IMR-90 (cell line): ENCODE data around the gene TMEM8B. TPM values are rescaled to one million over a fixed set of nuclear protein-coding genes. Genes with fewer than 3 reads are reported as not detected.

Experiments used
- ATAC-seq: fragments of 200-7000 bp; cut with Tn5 transposase; 2 replicates; pipeline ENCODE4 v1.9.1; 2020; ENCODE audit warnings: low read depth, mild to moderate bottlenecking, moderate library complexity
- BruUV-seq: library from RNA; stranded (reverse); fragments of 400-500 nt; replicated peaks from 2 replicates; lab custom pipeline; 2021; lab: Mats Ljungman, UMichigan
- CTCF ChIA-PET: fragments of 300-600 bp; formaldehyde crosslinking; extraction: SDS; loops from one replicate; lab custom pipeline; 2021; ENCODE audit warnings: antibody characterized with exemption; lab: Yijun Ruan, JAX
- POLR2A ChIA-PET: fragments of 300-600 bp; sonication (Branson Sonifier 250); formaldehyde crosslinking; loops from one replicate; lab custom pipeline; 2022; ENCODE audit warnings: antibody characterized with exemption; ENCODE audit not compliant: unreplicated experiment; lab: Charles Lee
- DNase-seq: peaks from one replicate; pipeline ENCODE4 v3.0.0; 2013
- H2AFZ ChIP-seq: replicated peaks from 2 replicates; pipeline ENCODE3; 2013; ENCODE audit warnings: low read length, mild to moderate bottlenecking; ENCODE audit not compliant: poor library complexity
- H2AK5ac ChIP-seq: 2 replicates; pipeline ENCODE4 v1.6.1; 2013; ENCODE audit warnings: low read depth, low read length, inconsistent platforms
- H2AK9ac ChIP-seq: replicated peaks from 2 replicates; pipeline ENCODE3; 2013; ENCODE audit warnings: mild to moderate bottlenecking, low read depth, low read length, moderate library complexity; ENCODE audit not compliant: poor library complexity
- H2BK120ac ChIP-seq: 2 replicates; pipeline ENCODE4 v1.6.1; 2013; ENCODE audit warnings: low read depth, low read length, inconsistent platforms
- H2BK15ac ChIP-seq: 3 replicates; pipeline ENCODE4 v1.6.1; 2013; ENCODE audit warnings: low read depth, low read length, inconsistent platforms
- H2BK20ac ChIP-seq: 2 replicates; pipeline ENCODE4 v1.6.1; 2013; ENCODE audit warnings: low read depth, mild to moderate bottlenecking, inconsistent platforms, low read length, moderate library complexity
- H2BK5ac ChIP-seq: 2 replicates; pipeline ENCODE4 v1.6.1; 2013; ENCODE audit warnings: mild to moderate bottlenecking, low read depth, low read length, inconsistent platforms; ENCODE audit not compliant: poor library complexity, severe bottlenecking
- H3K14ac ChIP-seq: replicated peaks from 2 replicates; pipeline ENCODE4 v1.6.1; 2013; ENCODE audit warnings: low read depth, low read length, inconsistent platforms
- H3K18ac ChIP-seq: 2 replicates; pipeline ENCODE4 v1.6.1; 2013; ENCODE audit warnings: low read depth, low read length, control low read depth
- H3K23ac ChIP-seq: 2 replicates; pipeline ENCODE4 v1.6.1; 2013; ENCODE audit warnings: low read depth, low read length, inconsistent platforms
- H3K27ac ChIP-seq: 2 replicates; pipeline ENCODE4 v1.5.1; 2013; ENCODE audit warnings: mild to moderate bottlenecking, control low read depth, low read length; ENCODE audit not compliant: insufficient read depth
- H3K27me3 ChIP-seq: 2 replicates; pipeline ENCODE4 v1.6.1; 2013; ENCODE audit warnings: low read length; ENCODE audit not compliant: control insufficient read depth, insufficient read depth
- H3K36me3 ChIP-seq: 2 replicates; pipeline ENCODE4 v1.6.1; 2013; ENCODE audit warnings: low read length, mixed read lengths; ENCODE audit not compliant: control insufficient read depth, insufficient read depth
- H3K4ac ChIP-seq: 2 replicates; pipeline ENCODE4 v1.6.1; 2013; ENCODE audit warnings: low read depth, low read length, inconsistent platforms
- H3K4me1 ChIP-seq: 2 replicates; pipeline ENCODE4 v1.6.1; 2013; ENCODE audit warnings: low read length, mixed read lengths; ENCODE audit not compliant: control insufficient read depth, insufficient read depth
- H3K4me2 ChIP-seq: 2 replicates; pipeline ENCODE4 v1.6.1; 2013; ENCODE audit warnings: low read depth, mild to moderate bottlenecking, control low read depth, low read length, moderate library complexity
- H3K4me3 ChIP-seq: 2 replicates; pipeline ENCODE4 v1.5.1; 2013; ENCODE audit warnings: low read depth, mild to moderate bottlenecking, control low read depth, low read length, moderate library complexity; ENCODE audit not compliant: insufficient read depth
- H3K56ac ChIP-seq: 2 replicates; pipeline ENCODE4 v1.6.1; 2013; ENCODE audit warnings: low read length, inconsistent platforms; ENCODE audit not compliant: insufficient read depth; ENCODE audit errors: extremely low read depth
- H3K79me1 ChIP-seq, 2 experiments: 2 replicates each; pipeline ENCODE4 v1.6.1; 2013; ENCODE audit warnings: low read length in 2 of 2, inconsistent platforms in 1 of 2, low read depth in 1 of 2
- H3K9ac ChIP-seq: 2 replicates; pipeline ENCODE4 v1.6.1; 2013; ENCODE audit warnings: low read depth, low read length, control low read depth
- H3K9me1 ChIP-seq: 2 replicates; pipeline ENCODE4 v1.6.1; 2013; ENCODE audit warnings: low read length, inconsistent platforms; ENCODE audit not compliant: insufficient read depth
- H3K9me3 ChIP-seq: 2 replicates; pipeline ENCODE4 v1.6.1; 2013; ENCODE audit warnings: low read length; ENCODE audit not compliant: control insufficient read depth, insufficient read depth
- H4K20me1 ChIP-seq: 2 replicates; pipeline ENCODE4 v1.6.1; 2013; ENCODE audit warnings: low read length, inconsistent platforms; ENCODE audit not compliant: insufficient read depth
- H4K5ac ChIP-seq: 2 replicates; pipeline ENCODE4 v1.6.1; 2013; ENCODE audit warnings: mild to moderate bottlenecking, low read depth, low read length, control low read depth
- H4K8ac ChIP-seq, 2 experiments: 2 replicates each; pipeline ENCODE4 v1.6.1; 2013; ENCODE audit warnings: low read depth in 2 of 2, low read length in 2 of 2, control low read depth in 1 of 2, inconsistent platforms in 1 of 2
- H4K91ac ChIP-seq: 2 replicates; pipeline ENCODE4 v1.6.1; 2013; ENCODE audit warnings: low read depth, low read length, inconsistent platforms; ENCODE audit not compliant: insufficient read depth
- BHLHE40 ChIP-seq: fragments of 150-350 bp; IDR thresholded peaks from 2 replicates; pipeline ENCODE4 v1.6.1; 2016; ENCODE audit warnings: mild to moderate bottlenecking, low read depth, low read length
- CEBPB ChIP-seq: IDR thresholded peaks from 2 replicates; pipeline ENCODE4 v1.6.1; 2012; ENCODE audit warnings: low read depth, low read length, improper control_type of control experiment
- CHD1 ChIP-seq: IDR thresholded peaks from 2 replicates; pipeline ENCODE4 v1.6.1; 2012; ENCODE audit warnings: low read depth, low read length, improper control_type of control experiment
- CTCF ChIP-seq: conservative IDR thresholded peaks from 2 replicates; pipeline ENCODE4 v1.5.1; 2012; ENCODE audit warnings: mild to moderate bottlenecking, low read depth, low read length, improper control_type of control experiment
- NFE2L2 ChIP-seq: fragments of 150-350 bp; IDR thresholded peaks from 2 replicates; pipeline ENCODE4 v1.6.1; 2016; ENCODE audit warnings: low read depth, mild to moderate bottlenecking, low read length
- POLR2A ChIP-seq: IDR thresholded peaks from 2 replicates; pipeline ENCODE4 v1.6.1; 2012; ENCODE audit warnings: mild to moderate bottlenecking, low read depth, low read length
- SMC3 ChIP-seq: fragments of 150-350 bp; IDR thresholded peaks from 2 replicates; pipeline ENCODE4 v1.6.1; 2016; ENCODE audit warnings: low read depth, mild to moderate bottlenecking, antibody characterized with exemption, low read length, moderate library complexity
- WGBS, 2 experiments: methylation state at CpG; one replicate each; pipeline versions ENCODE4 v1.1.5 to v1.1.7; 2013; ENCODE audit warnings: missing lambda C conversion rate in 2 of 2; ENCODE audit not compliant: insufficient read length in 1 of 2; ENCODE audit errors: extremely low coverage in 2 of 2; 5-methylcytosine and 5-hydroxymethylcytosine counted together
- dilution Hi-C: fragments of 300-500 bp; cut with HindIII; formaldehyde crosslinking; loops from one replicate; pipeline ENCODE4 v1.14.3; 2018; ENCODE audit warnings: low sequenced_read_pairs; ENCODE audit not compliant: unreplicated experiment
- in situ Hi-C: fragments of 300-500 bp; cut with MboI; formaldehyde crosslinking; loops from 3 replicates; pipeline ENCODE4 v1.14.3; 2019; ENCODE audit warnings: low sequenced_read_pairs, inconsistent platforms, mixed read lengths
- intact Hi-C: fragments of 100-400 bp; cut with micrococcal nuclease; formaldehyde crosslinking; loops from 2 replicates; pipeline ENCODE4 v1.10.0; 2022
- polyA plus RNA-seq, 3 experiments: library from polyadenylated mRNA; depleted of rRNA; stranded (reverse); fragments of >200 nt; gene quantifications; 2 replicates each; pipeline ENCODE4 v1.2.3, GENCODE V29; 2012; ENCODE audit warnings: low replicate concordance in 1 of 3
- total RNA-seq: library from RNA; depleted of rRNA; stranded (reverse); fragments of >200 nt; gene quantifications from 2 replicates; pipeline ENCODE4 v1.2.3, GENCODE V29; 2012

TMEM8B gene
- total and polyA plus RNA-seq, 2 of the 4 experiments (the other 2 are of a cell fraction) = 0.72 to 8.3 TPM

GRCh38 chr9:35792826-35793225 lies 36.2 kb upstream of the TMEM8B start:
- Histone ChIP-seq H4K5ac (no peak overlapping the region), H4K91ac (peak overlapping the region; percentile 1; the same call in 1 of the 2 replicates), H4K8ac (peak overlapping the region in 1 of 2 experiments; percentile 44; a peak in 1 of 4 replicates), H2BK5ac (no peak overlapping the region), H2AK5ac (peak overlapping the region; percentile 66), H2BK20ac (no peak overlapping the region; the same call in 1 of the 2 replicates), H3K23ac (peak overlapping the region; percentile 91), H4K20me1 (no peaks in the 10 kb centered on the region), H3K36me3 (no peaks in the 10 kb centered on the region), H3K56ac (no peak overlapping the region), H3K14ac (peak overlapping the region; percentile 93), H3K4me2 (peak overlapping the region; percentile 98), H3K4ac (peak overlapping the region; percentile 21), H3K4me3 (peak overlapping the region; percentile 27), H2AFZ (peak overlapping the region; percentile 76), H3K79me1 (peaks cover 27 to 61% of the 10 kb centered on the region in 2 experiments), H3K9ac (peak overlapping the region; percentile 56; the same call in 1 of the 2 replicates), H2AK9ac (peak overlapping the region; percentile 82), H3K27ac (no peak overlapping the region), H3K18ac (no peak overlapping the region), H3K4me1 (peaks cover 28% of the 10 kb centered on the region), H2BK15ac (0 out of 3 replicates have a peak overlapping the region, but pooled peaks have one; percentile 6), H3K9me3 (no peaks in the 10 kb centered on the region), H3K9me1 (peaks cover 42% of the 10 kb centered on the region), H3K27me3 (no peaks in the 10 kb centered on the region), H2BK120ac (peak overlapping the region; percentile 13; the same call in 1 of the 2 replicates)
- POLR2A ChIA-PET = no interaction called here
- in situ Hi-C loops = no loop called here
- ATAC-seq (no peak), DNase-seq (no peak)
- TF ChIP-seq CHD1 (no peak), CEBPB (no peak), POLR2A (no peak), CTCF (no peak), NFE2L2 (no peak), SMC3 (no peak), BHLHE40 (no peak)
- dilution Hi-C loops = no loop called here
- intact Hi-C loops = no loop called here
- no TSS peak for BruUV-seq
- CTCF ChIA-PET = no interaction called here
- WGBS, 2 experiments = 86% methylated on average over 8 of the region's 14 CpGs; no CpG with 5 or more reads in 1 of the 2 experiments
